CD14-positive monocyte (primary cell): ENCODE measurements around the gene MCEE. TPM values are rescaled to one million over a fixed set of nuclear protein-coding genes. Genes with fewer than 3 reads are reported as not detected.
A peak's percentile ranks its signal among the peaks of the same experiment; 100 is the strongest.

ENCODE experiments used
- DNase-seq, 3 donors: peaks; one replicate each; pipeline ENCODE4 v3.0.0-alpha.2; 2011 to 2022
- H2AFZ ChIP-seq: 2 replicates; pipeline ENCODE4 v1.6.0; 2012; ENCODE audit warnings: mild to moderate bottlenecking, low read depth, low read length, inconsistent platforms; ENCODE audit not compliant: insufficient read depth, poor library complexity, severe bottlenecking
- H3K27ac ChIP-seq, 2 donors: 1 replicate in 1 of 2; 2 replicates in 1 of 2; pipeline ENCODE4 v1.5.1; 2012 to 2013; ENCODE audit warnings: low read length in 2 of 2, control low read depth in 1 of 2, inconsistent platforms in 1 of 2, low read depth in 1 of 2, mild to moderate bottlenecking in 1 of 2
- H3K27me3 ChIP-seq, 2 donors: one replicate each; pipeline versions ENCODE4 v1.6.0 to v1.6.1; 2011 to 2013; ENCODE audit warnings: low read length in 2 of 2; ENCODE audit not compliant: control insufficient read depth in 2 of 2, insufficient read depth in 2 of 2
- H3K36me3 ChIP-seq, 2 donors: replicated peaks in 1 of 2; 1 replicate in 1 of 2; 2 replicates in 1 of 2; pipeline versions ENCODE4 v1.5.1 to v1.6.1; 2012 to 2013; ENCODE audit warnings: low read length in 2 of 2, control low read depth in 1 of 2, inconsistent platforms in 1 of 2, mild to moderate bottlenecking in 1 of 2; ENCODE audit not compliant: insufficient read depth in 2 of 2, control insufficient read depth in 1 of 2
- H3K4me1 ChIP-seq, 2 donors: 1 replicate in 1 of 2; 2 replicates in 1 of 2; pipeline versions ENCODE4 v1.5.1 to v1.6.1; 2012 to 2013; ENCODE audit warnings: low read length in 2 of 2, control low read depth in 1 of 2, inconsistent platforms in 1 of 2, mild to moderate bottlenecking in 1 of 2, moderate library complexity in 1 of 2; ENCODE audit not compliant: insufficient read depth in 2 of 2, control insufficient read depth in 1 of 2
- H3K4me2 ChIP-seq: replicated peaks from 2 replicates; pipeline ENCODE3; 2012; ENCODE audit warnings: low read length, moderate library complexity, mild to moderate bottlenecking; ENCODE audit not compliant: poor library complexity, severe bottlenecking; ENCODE audit errors: extremely low read depth
- H3K4me3 ChIP-seq, 3 experiments: fragments of 200-600 bp in 1 of 3; sonication (generic) in 1 of 3; replicated peaks in 1 of 3; 1 replicate in 2 of 3; 2 replicates in 1 of 3; pipeline ENCODE4 v1.5.1; 2011 to 2013; ENCODE audit warnings: low read length in 3 of 3, mild to moderate bottlenecking in 3 of 3, control low read depth in 2 of 3, low read depth in 2 of 3, inconsistent platforms in 1 of 3, moderate library complexity in 1 of 3
- H3K79me2 ChIP-seq: 2 replicates; pipeline ENCODE4 v1.6.0; 2012; ENCODE audit warnings: mild to moderate bottlenecking, control low read depth, inconsistent platforms, low read length, moderate library complexity; ENCODE audit not compliant: insufficient read depth
- H3K9ac ChIP-seq: 2 replicates; pipeline ENCODE4 v1.6.0; 2017; ENCODE audit warnings: low read length, mild to moderate bottlenecking; ENCODE audit not compliant: insufficient read depth, poor library complexity, severe bottlenecking
- H3K9me3 ChIP-seq, 2 donors: replicated peaks in 1 of 2; 1 replicate in 1 of 2; 2 replicates in 1 of 2; pipeline versions ENCODE4 v1.5.1 to v1.6.1; 2012 to 2013; ENCODE audit warnings: low read length in 2 of 2, control low read depth in 1 of 2; ENCODE audit not compliant: control insufficient read depth in 1 of 2, insufficient read depth in 1 of 2
- H4K20me1 ChIP-seq: 2 replicates; pipeline ENCODE4 v1.6.0; 2012; ENCODE audit warnings: mild to moderate bottlenecking, low read length, control low read depth, moderate library complexity; ENCODE audit not compliant: insufficient read depth
- H3K27ac Mint-ChIP-seq, 7 donors: one replicate each; pipeline ENCODE4 v1.8.0; 2020; ENCODE audit warnings: mild to moderate bottlenecking in 7 of 7, mixed read lengths in 7 of 7, moderate library complexity in 6 of 7, inconsistent platforms in 2 of 7
- H3K27me3 Mint-ChIP-seq, 3 donors: one replicate each; pipeline ENCODE4 v1.8.0; 2021 to 2022; ENCODE audit warnings: low read depth in 3 of 3, mild to moderate bottlenecking in 3 of 3, mixed read lengths in 3 of 3, moderate library complexity in 3 of 3, inconsistent platforms in 1 of 3
- H3K36me3 Mint-ChIP-seq, 2 donors: one replicate each; pipeline ENCODE4 v1.8.0; 2020; ENCODE audit warnings: mixed read lengths in 2 of 2, inconsistent platforms in 1 of 2, mild to moderate bottlenecking in 1 of 2
- H3K4me1 Mint-ChIP-seq: one replicate; pipeline ENCODE4 v1.8.0; 2020; ENCODE audit warnings: mild to moderate bottlenecking, mixed read lengths
- H3K4me3 Mint-ChIP-seq, 2 donors: one replicate each; pipeline ENCODE4 v1.8.0; 2020; ENCODE audit warnings: mild to moderate bottlenecking in 2 of 2, mixed read lengths in 2 of 2, moderate library complexity in 1 of 2
- H3K9me3 Mint-ChIP-seq, 7 donors: one replicate each; pipeline ENCODE4 v1.8.0; 2020 to 2022; ENCODE audit warnings: mixed read lengths in 7 of 7, mild to moderate bottlenecking in 6 of 7, moderate library complexity in 6 of 7, inconsistent platforms in 2 of 7
- WGBS: methylation state at CpG from one replicate; pipeline ENCODE4 v1.1.5; 2013; ENCODE audit warnings: missing lambda C conversion rate; ENCODE audit not compliant: insufficient coverage; 5-methylcytosine and 5-hydroxymethylcytosine counted together
- intact Hi-C, 2 donors: fragments of 100-400 bp; cut with micrococcal nuclease; formaldehyde crosslinking; loops; one replicate each; pipeline versions ENCODE4 v1.15.0 to v1.15.1; 2023
- polyA plus RNA-seq, 3 donors: library from polyadenylated mRNA; depleted of rRNA in 1 of 3; unstranded in 2 of 3; stranded (reverse) in 1 of 3; fragments of 300-500 nt in 2 of 3; fragments of >200 nt in 1 of 3; fragmentation: Illumina TruSeq in 2 of 3; gene quantifications; 1 replicate in 2 of 3; 2 replicates in 1 of 3; pipeline ENCODE4 v1.2.3, GENCODE V29; 2012 to 2021
- TF ChIP-seq, protein P1 (sequence below): fragments of 200-600 bp; IDR thresholded peaks from one replicate; pipeline ENCODE4 v1.8.0; 2022; ENCODE audit warnings: antibody characterized with exemption, mild to moderate bottlenecking

Gene MCEE
- polyA plus RNA-seq, 3 donors: 9.3 to 29.0 (median 24.7) TPM

DNA sequence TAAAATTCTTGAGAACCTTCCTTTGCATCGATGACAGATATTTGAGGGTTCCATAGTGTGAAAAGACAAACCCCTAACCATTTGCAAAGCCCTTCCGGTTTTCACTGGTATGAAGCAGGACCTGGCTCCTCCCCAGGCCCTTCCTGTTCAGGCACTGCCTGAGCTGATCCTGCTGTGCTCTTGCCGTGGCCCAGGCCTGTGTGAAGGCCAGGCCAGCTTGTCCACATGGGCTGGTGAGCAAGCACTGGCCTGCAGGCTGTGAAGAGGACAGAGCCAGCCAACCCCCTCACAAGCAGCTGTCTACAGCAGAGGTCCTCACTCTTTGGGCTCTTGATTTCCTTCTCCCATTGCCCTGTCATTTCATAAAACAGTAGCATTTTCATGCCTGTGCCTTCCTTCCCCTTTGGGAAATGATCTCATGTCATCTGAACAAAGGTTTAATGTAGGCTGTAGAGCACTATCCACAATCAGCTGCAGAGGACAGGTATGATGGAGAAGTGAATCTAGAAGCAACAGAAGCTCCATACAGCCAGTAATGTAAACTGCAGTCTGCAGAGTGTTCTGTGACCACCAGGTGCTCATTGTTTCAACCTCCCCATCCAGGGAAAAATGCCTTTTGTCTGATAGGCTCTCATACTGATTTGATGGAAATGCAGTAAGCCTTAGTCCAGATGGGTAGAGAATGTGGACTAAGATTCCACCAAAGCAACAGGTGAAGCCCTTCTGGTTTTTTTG is 20.2 kb upstream of the MCEE start:
- H3K4me3 Mint-ChIP-seq: no peak overlapping the region
- intact Hi-C loops: no loop called here

DNA sequence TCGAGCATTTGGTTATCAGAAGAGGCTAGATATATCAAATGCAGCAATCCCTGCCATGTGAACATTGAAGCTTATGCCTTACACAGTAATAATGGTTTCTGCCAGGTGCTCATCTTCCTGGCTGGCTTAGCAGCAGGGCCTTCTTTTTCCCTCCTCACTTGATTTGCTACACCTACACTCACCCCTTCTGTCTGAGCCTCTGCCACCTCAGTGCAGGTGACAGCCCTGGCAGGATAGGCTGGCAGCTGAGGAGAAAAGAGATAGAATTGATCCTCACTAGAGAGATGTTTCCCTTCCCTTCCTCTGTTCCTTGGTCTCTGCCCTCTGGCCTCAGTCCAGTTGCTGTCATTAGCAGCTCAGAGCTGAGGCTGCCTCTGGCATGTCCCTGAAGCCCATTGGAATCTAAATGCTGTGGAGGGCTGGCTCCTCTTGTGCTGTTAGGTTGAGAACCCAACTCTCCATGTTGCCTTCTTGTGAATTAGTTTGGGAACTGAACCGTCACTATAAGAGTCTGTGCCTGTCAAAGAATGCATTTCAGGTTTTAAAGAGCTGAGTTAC is 18.6 kb upstream of the MCEE start:
- DNase-seq: no peak
- Histone ChIP-seq H3K79me2 (no peaks in the 10 kb centered on the region), H3K36me3 (peaks cover 67 to 73% of the 10 kb centered on the region in 2 donors), H3K4me1 (no peaks in the 10 kb centered on the region), H2AFZ (no peak overlapping the region), H3K4me2 (no peak overlapping the region), H3K9ac (no peak overlapping the region), H3K27me3 (no peaks in the 10 kb centered on the region), H3K27ac (no peak overlapping the region), H4K20me1 (no peaks in the 10 kb centered on the region), H3K9me3 (no peaks in the 10 kb centered on the region), H3K4me3 (no peak overlapping the region)
- peak overlapping the region in 1 of 7 donors; percentile 4 for H3K27ac Mint-ChIP-seq
- H3K27me3 Mint-ChIP-seq: peaks cover 0 to 2% (median 1%) of the 10 kb centered on the region in 3 donors
- intact Hi-C loops: no loop called here
- WGBS: 100% methylated on average over 1 of the region's 2 CpGs
- no peak overlapping the region for H3K4me3 Mint-ChIP-seq
- TF ChIP-seq, protein P1, sequence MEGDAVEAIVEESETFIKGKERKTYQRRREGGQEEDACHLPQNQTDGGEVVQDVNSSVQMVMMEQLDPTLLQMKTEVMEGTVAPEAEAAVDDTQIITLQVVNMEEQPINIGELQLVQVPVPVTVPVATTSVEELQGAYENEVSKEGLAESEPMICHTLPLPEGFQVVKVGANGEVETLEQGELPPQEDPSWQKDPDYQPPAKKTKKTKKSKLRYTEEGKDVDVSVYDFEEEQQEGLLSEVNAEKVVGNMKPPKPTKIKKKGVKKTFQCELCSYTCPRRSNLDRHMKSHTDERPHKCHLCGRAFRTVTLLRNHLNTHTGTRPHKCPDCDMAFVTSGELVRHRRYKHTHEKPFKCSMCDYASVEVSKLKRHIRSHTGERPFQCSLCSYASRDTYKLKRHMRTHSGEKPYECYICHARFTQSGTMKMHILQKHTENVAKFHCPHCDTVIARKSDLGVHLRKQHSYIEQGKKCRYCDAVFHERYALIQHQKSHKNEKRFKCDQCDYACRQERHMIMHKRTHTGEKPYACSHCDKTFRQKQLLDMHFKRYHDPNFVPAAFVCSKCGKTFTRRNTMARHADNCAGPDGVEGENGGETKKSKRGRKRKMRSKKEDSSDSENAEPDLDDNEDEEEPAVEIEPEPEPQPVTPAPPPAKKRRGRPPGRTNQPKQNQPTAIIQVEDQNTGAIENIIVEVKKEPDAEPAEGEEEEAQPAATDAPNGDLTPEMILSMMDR: no peak
- no peaks in the 10 kb centered on the region for H3K4me1 Mint-ChIP-seq
- peaks cover 67 to 72% of the 10 kb centered on the region in 2 donors for H3K36me3 Mint-ChIP-seq
- no peaks in the 10 kb centered on the region for H3K9me3 Mint-ChIP-seq

More for the DNA sequence above, 20.2 kb upstream of the MCEE start:
- no peak overlapping the region for H3K4me2 ChIP-seq
- H3K4me3 ChIP-seq: no peak overlapping the region
- no peaks in the 10 kb centered on the region for H3K9me3 Mint-ChIP-seq
- DNase-seq: no peak
- H3K4me1 ChIP-seq: no peaks in the 10 kb centered on the region
- H3K79me2 ChIP-seq: no peaks in the 10 kb centered on the region
- H3K27ac Mint-ChIP-seq: peak overlapping the region in 1 of 7 donors; percentile 34
- no peak overlapping the region for H2AFZ ChIP-seq
- no peaks in the 10 kb centered on the region for H3K4me1 Mint-ChIP-seq
- H3K9ac ChIP-seq: no peak overlapping the region
- H3K9me3 ChIP-seq: no peaks in the 10 kb centered on the region
- WGBS: 75% methylated on average over 3 of the region's 3 CpGs
- no peaks in the 10 kb centered on the region for H4K20me1 ChIP-seq
- no peaks in the 10 kb centered on the region for H3K27me3 ChIP-seq
- peaks cover under 1 to 2% (median 1%) of the 10 kb centered on the region in 3 donors for H3K27me3 Mint-ChIP-seq
- H3K27ac ChIP-seq: no peak overlapping the region
- peaks cover 50 to 56% of the 10 kb centered on the region in 2 donors for H3K36me3 ChIP-seq
- H3K36me3 Mint-ChIP-seq: peaks cover 50 to 55% of the 10 kb centered on the region in 2 donors
- TF ChIP-seq, protein P1: no peak
